Mucosa of stomach (tissue), 1 donor: Measurements from ENCODE around the gene FABP3.

Experiments used
- H3K27me3 ChIP-seq: one replicate; pipeline ENCODE4 v1.7.0; 2013; ENCODE audit warnings: mild to moderate bottlenecking, low read length; ENCODE audit not compliant: control insufficient read depth, insufficient read depth
- H3K36me3 ChIP-seq: one replicate; pipeline ENCODE4 v1.7.0; 2013; ENCODE audit warnings: low read length; ENCODE audit not compliant: control insufficient read depth, insufficient read depth
- H3K4me1 ChIP-seq: one replicate; pipeline ENCODE4 v1.7.0; 2013; ENCODE audit warnings: mild to moderate bottlenecking, low read length; ENCODE audit not compliant: control insufficient read depth, insufficient read depth
- H3K4me3 ChIP-seq: one replicate; pipeline ENCODE4 v1.7.0; 2013; ENCODE audit warnings: low read length
- H3K9ac ChIP-seq: one replicate; pipeline ENCODE4 v1.7.0; 2013; ENCODE audit warnings: mild to moderate bottlenecking, low read length, moderate library complexity
- H3K9me3 ChIP-seq: one replicate; pipeline ENCODE4 v1.7.0; 2013; ENCODE audit warnings: mild to moderate bottlenecking, low read length, moderate library complexity; ENCODE audit not compliant: control insufficient read depth
- donor health status: Pancreatic carcinoma.

Gene FABP3

GRCh38 chr1:31410871-31411270 lies 38.0 kb upstream of the FABP3 start:
- H3K4me1 ChIP-seq, result peaks cover 14% of the 10 kb centered on the region
- H3K9ac ChIP-seq, result no peak overlapping the region
- no peaks in the 10 kb centered on the region for H3K36me3 ChIP-seq
- no peak overlapping the region for H3K4me3 ChIP-seq
- H3K27me3 ChIP-seq, result peaks cover 7% of the 10 kb centered on the region
- H3K9me3 ChIP-seq, result no peaks in the 10 kb centered on the region

GRCh38 chr1:31409946-31410858 lies 37.3 kb upstream of the FABP3 start:
- Histone ChIP-seq H3K4me1 (peaks cover 7% of the 10 kb centered on the region), H3K9ac (no peak overlapping the region), H3K9me3 (no peaks in the 10 kb centered on the region), H3K36me3 (no peaks in the 10 kb centered on the region), H3K4me3 (no peak overlapping the region), H3K27me3 (peaks cover 7% of the 10 kb centered on the region)

DNA sequence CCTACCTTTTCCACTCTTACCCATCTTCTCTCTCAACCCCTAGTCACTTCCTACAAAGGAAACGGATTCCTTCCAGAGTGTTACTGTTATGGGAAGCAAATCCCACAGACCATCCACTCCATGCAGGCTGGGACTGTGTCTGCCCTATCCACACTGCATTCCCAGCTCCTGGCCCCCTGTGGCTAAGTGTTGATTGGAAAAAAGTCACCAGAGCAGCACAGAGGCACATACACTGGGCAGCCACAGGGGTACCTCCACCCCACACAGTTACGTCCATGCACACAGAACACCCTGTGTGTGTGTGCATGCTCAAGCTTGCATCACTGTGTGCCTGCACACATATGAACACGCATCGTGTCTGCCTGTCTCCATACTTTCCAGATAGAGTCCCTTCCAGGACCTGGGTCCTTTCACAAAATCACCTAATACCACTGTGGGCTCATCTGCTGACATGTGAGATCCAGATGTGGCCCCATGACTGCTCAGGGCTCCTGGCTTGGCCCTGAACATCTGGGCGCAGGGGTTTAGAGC lies 36.0 kb upstream of the FABP3 start:
- Histone ChIP-seq H3K4me1 (peaks cover 4% of the 10 kb centered on the region), H3K9me3 (no peaks in the 10 kb centered on the region), H3K36me3 (no peaks in the 10 kb centered on the region)

DNA sequence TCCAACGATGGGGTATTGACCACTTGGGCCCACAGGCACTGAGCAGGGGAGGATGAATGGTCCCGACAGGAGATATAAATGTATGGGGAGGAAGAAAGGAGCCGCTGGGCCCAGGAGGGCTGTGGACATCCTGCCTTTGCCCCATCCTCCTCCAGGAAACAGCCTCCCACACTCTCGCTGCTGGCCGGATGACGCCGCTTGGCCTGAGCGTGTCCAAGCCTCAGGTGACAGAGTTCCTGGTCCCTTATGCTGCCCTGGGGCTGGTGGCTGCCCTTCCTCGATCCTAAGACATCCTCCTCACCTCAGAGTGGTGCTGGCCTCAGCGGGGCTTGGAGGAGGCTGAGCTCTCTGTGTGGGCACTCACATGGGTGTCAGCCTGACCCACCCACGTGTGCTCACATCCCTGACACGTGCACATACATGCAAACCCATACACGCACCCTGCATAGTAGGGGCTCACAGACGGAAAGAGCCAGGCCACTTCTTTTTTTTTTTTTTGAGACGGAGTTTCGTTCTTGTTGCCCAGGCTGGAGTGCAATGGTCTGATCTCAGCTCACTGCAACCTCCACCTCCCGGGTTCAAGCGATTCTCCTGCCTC lies 34.3 kb upstream of the FABP3 start:
- Histone ChIP-seq H3K4me3 (no peak overlapping the region), H3K4me1 (no peaks in the 10 kb centered on the region), H3K36me3 (no peaks in the 10 kb centered on the region), H3K9ac (no peak overlapping the region), H3K9me3 (no peaks in the 10 kb centered on the region), H3K27me3 (no peaks in the 10 kb centered on the region)

More for the DNA sequence above, 36.0 kb upstream of the FABP3 start:
- H3K9ac ChIP-seq, result no peak overlapping the region
- peaks cover 7% of the 10 kb centered on the region for H3K27me3 ChIP-seq
- H3K4me3 ChIP-seq, result no peak overlapping the region

DNA sequence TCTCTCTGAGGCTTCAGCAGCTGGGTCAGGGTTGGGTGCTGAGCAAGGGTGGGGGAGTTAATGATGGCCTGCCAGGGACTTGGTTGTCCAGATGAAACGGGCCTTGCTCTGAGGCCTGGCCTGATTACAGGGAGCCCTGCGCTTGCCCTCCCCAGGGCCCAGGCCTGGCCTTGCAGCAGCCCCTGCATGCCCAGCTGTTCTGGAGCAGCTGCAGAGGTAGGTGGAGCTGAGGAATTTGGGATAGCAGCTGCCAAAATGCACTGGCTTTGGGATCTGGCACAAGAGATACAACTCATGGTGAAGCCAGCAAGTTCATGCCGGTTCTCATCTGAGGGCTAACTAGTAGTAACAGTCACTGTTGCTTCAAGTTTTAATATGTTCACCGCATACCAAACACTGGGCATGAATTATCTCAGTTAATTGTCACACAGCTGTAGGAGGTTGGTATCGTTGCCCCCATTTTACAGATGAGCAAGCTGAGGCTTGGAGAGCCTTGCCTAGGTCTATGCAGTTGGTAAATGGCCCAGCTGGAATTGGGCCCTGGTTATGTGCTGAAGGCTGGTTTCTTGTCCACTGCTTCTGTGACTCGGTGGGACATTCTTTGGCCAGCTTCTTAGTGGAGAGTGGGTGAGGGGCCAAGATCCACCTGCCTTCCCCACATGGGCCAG lies 32.8 kb upstream of the FABP3 start:
- no peak overlapping the region for H3K4me3 ChIP-seq
- H3K9me3 ChIP-seq, result no peaks in the 10 kb centered on the region
- no peaks in the 10 kb centered on the region for H3K4me1 ChIP-seq
- no peaks in the 10 kb centered on the region for H3K36me3 ChIP-seq
- no peaks in the 10 kb centered on the region for H3K27me3 ChIP-seq
- H3K9ac ChIP-seq, result no peak overlapping the region

- H3K27me3 ChIP-seq, result no peaks in the 10 kb centered on the region
- no peaks in the 10 kb centered on the region for H3K4me1 ChIP-seq
- H3K36me3 ChIP-seq, result no peaks in the 10 kb centered on the region
- H3K9me3 ChIP-seq, result no peaks in the 10 kb centered on the region
- no peak overlapping the region for H3K9ac ChIP-seq
- H3K4me3 ChIP-seq, result no peak overlapping the region
Measured at GRCh38 chr1:31401241-31401640, 28.4 kb upstream of the FABP3 start.

- Histone ChIP-seq H3K9me3 (no peaks in the 10 kb centered on the region), H3K36me3 (no peaks in the 10 kb centered on the region), H3K9ac (no peak overlapping the region), H3K27me3 (no peaks in the 10 kb centered on the region), H3K4me3 (no peak overlapping the region), H3K4me1 (peaks cover 2% of the 10 kb centered on the region)
Measured at GRCh38 chr1:31400393-31400792, 27.5 kb upstream of the FABP3 start.

- Histone ChIP-seq H3K4me1 (peaks cover 6% of the 10 kb centered on the region), H3K9me3 (no peaks in the 10 kb centered on the region), H3K4me3 (no peak overlapping the region), H3K36me3 (no peaks in the 10 kb centered on the region), H3K9ac (no peak overlapping the region), H3K27me3 (no peaks in the 10 kb centered on the region)
Measured at GRCh38 chr1:31399976-31400375, 27.1 kb upstream of the FABP3 start.

- H3K9ac ChIP-seq, result no peak overlapping the region
Measured at GRCh38 chr1:31398246-31398645, 25.4 kb upstream of the FABP3 start.

DNA sequence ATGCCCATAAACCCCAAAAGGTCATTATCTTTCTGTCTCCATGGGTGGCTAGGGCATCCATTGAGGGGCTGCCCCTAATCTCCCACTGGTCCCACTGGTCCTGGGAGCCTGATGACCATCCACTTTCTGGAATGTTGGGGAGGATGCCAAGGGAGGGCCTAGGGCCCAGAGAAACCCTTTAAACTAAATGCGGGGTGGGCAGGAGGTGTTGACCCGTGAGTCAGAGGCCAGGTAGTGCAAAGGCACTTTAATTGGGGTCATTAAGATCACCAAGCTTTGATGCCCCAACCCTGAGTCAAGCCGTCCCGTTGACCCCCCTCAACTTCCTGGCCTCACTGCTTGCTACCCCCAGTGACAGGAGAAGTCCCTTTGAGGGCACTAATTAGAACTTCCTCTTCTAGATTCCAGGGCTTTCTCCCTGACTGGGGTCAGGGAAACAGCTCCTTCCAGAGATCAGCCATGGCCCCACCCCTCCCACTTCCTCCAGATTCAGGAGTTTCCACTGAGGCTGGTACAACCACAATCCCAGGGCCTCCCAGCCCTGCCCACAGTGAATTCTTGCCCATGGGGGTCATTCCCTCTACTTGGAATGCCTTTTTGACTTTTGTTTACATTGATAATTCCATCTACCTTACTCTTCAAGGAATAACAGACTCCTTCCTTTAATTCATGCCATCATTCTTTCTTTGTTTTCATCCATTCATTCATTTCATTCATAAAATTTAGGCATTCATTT lies 24.7 kb upstream of the FABP3 start:
- H3K36me3 ChIP-seq, result no peaks in the 10 kb centered on the region
- no peaks in the 10 kb centered on the region for H3K9me3 ChIP-seq
- no peaks in the 10 kb centered on the region for H3K27me3 ChIP-seq
- no peak overlapping the region for H3K9ac ChIP-seq
- peaks cover 14% of the 10 kb centered on the region for H3K4me1 ChIP-seq
- H3K4me3 ChIP-seq, result no peak overlapping the region

More at GRCh38 chr1:31398246-31398645, 25.4 kb upstream of the FABP3 start:
- no peak overlapping the region for H3K4me3 ChIP-seq
- no peaks in the 10 kb centered on the region for H3K27me3 ChIP-seq
- peaks cover 14% of the 10 kb centered on the region for H3K4me1 ChIP-seq
- no peaks in the 10 kb centered on the region for H3K36me3 ChIP-seq
- no peaks in the 10 kb centered on the region for H3K9me3 ChIP-seq

- no peak overlapping the region for H3K4me3 ChIP-seq
- H3K9ac ChIP-seq, result no peak overlapping the region
- no peaks in the 10 kb centered on the region for H3K9me3 ChIP-seq
- no peaks in the 10 kb centered on the region for H3K27me3 ChIP-seq
- H3K4me1 ChIP-seq, result peaks cover 14% of the 10 kb centered on the region
- no peaks in the 10 kb centered on the region for H3K36me3 ChIP-seq
Measured at GRCh38 chr1:31396633-31397351, 23.9 kb upstream of the FABP3 start.
